Muscle of back (tissue), 11 donors: Measurements from ENCODE around the gene HBM. TPM values are rescaled to one million over a fixed set of nuclear protein-coding genes. Genes with fewer than 3 reads are reported as not detected.
"Not testable (repeated sequence)": the region's sequence is repeated elsewhere in the genome, so short reads cannot be mapped to it uniquely, and the experiment has no call there.

ENCODE experiments used
- DNase-seq, 3 donors: peaks; one replicate each; pipeline versions ENCODE4 v3.0.0 to v3.0.0-alpha.2; 2013
- polyA plus RNA-seq, 10 donors: library from polyadenylated mRNA; unstranded; fragments of 120-200 nt; gene quantifications; one replicate each; pipeline ENCODE4 v1.2.1, GENCODE V29; 2013; ENCODE audit not compliant: insufficient read length in 10 of 10

HBM gene
- polyA plus RNA-seq, 10 donors, result 2.6 to 40.3 (median 11.9) TPM

GRCh38 chr16:180681-181564 lies 15.1 kb downstream of the HBM start:
- DNase-seq, result peak; percentile 31 to 84 (median 72)

- DNase-seq, result no peak
These were observed 15.8 kb downstream of the HBM start for GRCh38 chr16:181565-182021.

- no peak for DNase-seq
These were observed 17.2 kb downstream of the HBM start for GRCh38 chr16:183005-183404.

GRCh38 chr16:185213-185612 lies 19.4 kb downstream of the HBM start:
- no peak for DNase-seq

GRCh38 chr16:185691-186090 lies 19.9 kb downstream of the HBM start:
- no peak for DNase-seq

GRCh38 chr16:187330-187729 lies 21.6 kb downstream of the HBM start:
- no peak for DNase-seq

- no peak for DNase-seq
These were observed 22.9 kb downstream of the HBM start for GRCh38 chr16:188674-189073.

GRCh38 chr16:189604-190186 lies 23.9 kb downstream of the HBM start:
- no peak for DNase-seq

- DNase-seq, result no peak
These were observed 26.1 kb downstream of the HBM start for GRCh38 chr16:191831-192230.

- DNase-seq, result no peak
These were observed 26.9 kb downstream of the HBM start for GRCh38 chr16:192686-193085.

- no peak for DNase-seq
These were observed 27.7 kb downstream of the HBM start for GRCh38 chr16:193441-193840.

- DNase-seq, result no peak
These were observed 28.7 kb downstream of the HBM start for GRCh38 chr16:194516-194915.

GRCh38 chr16:200388-200787 lies 34.6 kb downstream of the HBM start:
- DNase-seq, result no peak

GRCh38 chr16:203246-203645 lies 37.5 kb downstream of the HBM start:
- no peak for DNase-seq

- not testable (repeated sequence) for DNase-seq
These were observed 38.3 kb downstream of the HBM start for GRCh38 chr16:204046-204445.

GRCh38 chr16:209359-209758 lies 43.6 kb downstream of the HBM start:
- DNase-seq, result not testable (repeated sequence)

GRCh38 chr16:211631-212180 lies 45.9 kb downstream of the HBM start:
- not testable (repeated sequence) for DNase-seq

GRCh38 chr16:212999-213398 lies 47.2 kb downstream of the HBM start:
- no peak for DNase-seq

Other genes with a start within 250 kb of the HBM start
- 1 to 10 TPM; 5.5 to 9.4 (median 7.8) TPM for gene POLR3K, start 112.4 kb upstream of the HBM start, polyA plus RNA-seq
- gene SNRNP25, start 112.2 kb upstream of the HBM start, polyA plus RNA-seq, result 10 to 100 TPM; 20.6 to 31.2 (median 27.0) TPM
- gene RHBDF1, start 93.3 kb upstream of the HBM start, polyA plus RNA-seq, result 10 to 100 TPM; 34.0 to 60.6 (median 44.9) TPM
- 10 to 100 TPM; 18.5 to 35.3 (median 24.2) TPM for gene MPG, start 87.8 kb upstream of the HBM start, polyA plus RNA-seq
- 10 to 100 TPM; 23.9 to 31.1 (median 25.7) TPM for gene NPRL3, start 27.3 kb upstream of the HBM start, polyA plus RNA-seq
- gene HBZ, start 13.3 kb upstream of the HBM start, polyA plus RNA-seq, result 10 to 100 TPM in 2 of 10 donors, 1 to 10 TPM in 7, under 1 TPM in 1; 0.99 to 15.3 (median 5.7) TPM
- over 10,000 TPM in 3 of 10 donors, 1,000 to 10,000 TPM in 7; 1,262 to 19,401 (median 4,862) TPM for gene HBA2, start 6.9 kb downstream of the HBM start, polyA plus RNA-seq
- over 10,000 TPM in 1 of 10 donors, 1,000 to 10,000 TPM in 8, 100 to 1,000 TPM in 1; 989 to 14,859 (median 2,589) TPM for gene HBA1, start 10.7 kb downstream of the HBM start, polyA plus RNA-seq
- 1 to 10 TPM in 7 of 10 donors, under 1 TPM in 2, not detected in 1; 0.61 to 7.0 (median 1.8) TPM for gene HBQ1, start 14.5 kb downstream of the HBM start, polyA plus RNA-seq
- 10 to 100 TPM; 51.7 to 94.1 (median 67.2) TPM for gene LUC7L, start 63.5 kb downstream of the HBM start, polyA plus RNA-seq
- 10 to 100 TPM; 30.2 to 44.4 (median 37.7) TPM for gene FAM234A, start 68.8 kb downstream of the HBM start, polyA plus RNA-seq
- gene RGS11, start 110.0 kb downstream of the HBM start, polyA plus RNA-seq, result 1 to 10 TPM in 7 of 10 donors, under 1 TPM in 3; 0.64 to 2.7 (median 1.8) TPM
- 1 to 10 TPM in 7 of 10 donors, under 1 TPM in 3; 0.40 to 1.7 (median 1.2) TPM for gene ARHGDIG, start 114.6 kb downstream of the HBM start, polyA plus RNA-seq
- gene PDIA2, start 117.2 kb downstream of the HBM start, polyA plus RNA-seq, result 1 to 10 TPM in 2 of 10 donors, under 1 TPM in 8; 0.15 to 3.0 (median 0.51) TPM
- 10 to 100 TPM in 6 of 10 donors, 1 to 10 TPM in 4; 8.6 to 15.7 (median 11.5) TPM for gene AXIN1, start 186.7 kb downstream of the HBM start, polyA plus RNA-seq
- 10 to 100 TPM; 31.8 to 49.2 (median 35.6) TPM for gene MRPL28, start 204.6 kb downstream of the HBM start, polyA plus RNA-seq
- 10 to 100 TPM; 22.0 to 30.2 (median 24.0) TPM for gene PGAP6, start 216.0 kb downstream of the HBM start, polyA plus RNA-seq
- 100 to 1,000 TPM in 1 of 10 donors, 10 to 100 TPM in 9; 63.6 to 121 (median 73.5) TPM for gene NME4, start 231.2 kb downstream of the HBM start, polyA plus RNA-seq
- gene DECR2, start 235.9 kb downstream of the HBM start, polyA plus RNA-seq, result 10 to 100 TPM in 6 of 10 donors, 1 to 10 TPM in 4; 6.2 to 17.1 (median 10.6) TPM